K562 (cell line): ENCODE results near the gene CSF2. TPM values are rescaled to one million over a fixed set of nuclear protein-coding genes. Genes with fewer than 3 reads are reported as not detected.

ENCODE experiments used
- ATAC-seq: fragments of 200-7000 bp; cut with Tn5 transposase; 3 replicates; pipeline ENCODE4 v1.9.1; 2020; ENCODE audit warnings: moderate library complexity
- BruUV-seq: library from RNA; stranded (reverse); fragments of 400-500 nt; replicated peaks from 2 replicates; lab custom pipeline; 2021; lab: Mats Ljungman, UMichigan
- CTCF ChIA-PET: fragments of 300-600 bp; formaldehyde crosslinking; extraction: SDS; loops from one replicate; lab custom pipeline; 2021; ENCODE audit warnings: low intra/inter-chr PET ratio; lab: Yijun Ruan, JAX
- POLR2A ChIA-PET: fragments of 300-600, 350-650 bp; sonication (Branson Sonifier 250); formaldehyde crosslinking; extraction: SDS; loops from one replicate; lab custom pipeline; 2021; ENCODE audit warnings: antibody characterized with exemption, inconsistent platforms; lab: Yijun Ruan, JAX
- DNase-seq, 4 experiments: peaks; one replicate each; pipeline versions ENCODE4 v3.0.0 to v3.0.0-alpha.2; 2011 to 2018; ENCODE audit warnings: low spot score in 3 of 4, mixed read lengths in 3 of 4; ENCODE audit errors: extremely low read depth in 1 of 4
- FAIRE-seq: peaks from 2 replicates; lab custom pipeline; 2011; peaks lifted over from hg19 to GRCh38; lab: Jason Lieb, UNC
- H2AFZ ChIP-seq: 2 replicates; pipeline ENCODE4 v1.6.0; 2011; ENCODE audit warnings: low read depth, low read length, control low read depth, inconsistent platforms
- H3K27ac ChIP-seq: fragments of 200-600 bp; 3 replicates; pipeline ENCODE4 v1.8.0; 2011; ENCODE audit warnings: low read depth, mild to moderate bottlenecking, control low read depth, inconsistent platforms, low read length, moderate library complexity, mixed read lengths; ENCODE audit errors: extremely low read depth
- H3K27me3 ChIP-seq, 2 experiments: fragments of 300-600 bp in 1 of 2; 2 replicates in 1 of 2; 3 replicates in 1 of 2; pipeline versions ENCODE4 v1.6.0 to v1.8.0; 2011; ENCODE audit warnings: inconsistent platforms in 2 of 2, low read length in 2 of 2, mild to moderate bottlenecking in 1 of 2, mixed read lengths in 1 of 2, moderate library complexity in 1 of 2; ENCODE audit not compliant: control insufficient read depth in 2 of 2, insufficient read depth in 2 of 2
- H3K36me3 ChIP-seq: fragments of 300-600 bp; 3 replicates; pipeline ENCODE4 v1.8.0; 2011; ENCODE audit warnings: mild to moderate bottlenecking, low read length, inconsistent platforms; ENCODE audit not compliant: control insufficient read depth, insufficient read depth
- H3K4me1 ChIP-seq, 2 experiments: fragments of 200-600 bp in 1 of 2; replicated peaks in 1 of 2; 2 replicates in 1 of 2; 3 replicates in 1 of 2; pipeline versions ENCODE4 v1.5.1 to v1.8.0; 2011; ENCODE audit warnings: inconsistent platforms in 2 of 2, low read length in 2 of 2, mild to moderate bottlenecking in 1 of 2, mixed read lengths in 1 of 2, moderate library complexity in 1 of 2; ENCODE audit not compliant: control insufficient read depth in 2 of 2, insufficient read depth in 2 of 2
- H3K4me2 ChIP-seq: 2 replicates; pipeline ENCODE4 v1.6.1; 2011; ENCODE audit warnings: low read length, control low read depth, inconsistent platforms, mixed read lengths; ENCODE audit not compliant: insufficient read depth
- H3K4me3 ChIP-seq: fragments of 200-600 bp; sonication (generic), shearing (Covaris generic); 2 replicates; pipeline ENCODE4 v1.5.1; 2016; ENCODE audit warnings: control low read depth, inconsistent platforms
- H3K79me2 ChIP-seq: fragments of 200-600 bp; 3 replicates; pipeline ENCODE4 v1.8.0; 2011; ENCODE audit warnings: low read length, inconsistent platforms; ENCODE audit not compliant: control insufficient read depth, insufficient read depth
- H3K9ac ChIP-seq, 2 experiments: 2 replicates each; pipeline versions ENCODE4 v1.6.0 to v1.6.1; 2011; ENCODE audit warnings: low read depth in 2 of 2, low read length in 2 of 2, control low read depth in 1 of 2, inconsistent platforms in 1 of 2, mild to moderate bottlenecking in 1 of 2, mixed read lengths in 1 of 2; ENCODE audit not compliant: insufficient read depth in 1 of 2
- H3K9me1 ChIP-seq: one replicate; pipeline ENCODE4 v1.6.0; 2011; ENCODE audit warnings: inconsistent platforms, mild to moderate bottlenecking, low read length, moderate library complexity; ENCODE audit not compliant: control insufficient read depth, insufficient read depth
- H3K9me3 ChIP-seq: replicated peaks from 2 replicates; pipeline ENCODE4 v1.5.1; 2011; ENCODE audit warnings: low read depth, low read length, inconsistent platforms; ENCODE audit not compliant: control insufficient read depth, insufficient read depth
- H4K20me1 ChIP-seq: replicated peaks from 2 replicates; pipeline ENCODE4 v1.6.1; 2011; ENCODE audit warnings: low read length, inconsistent platforms, mixed read lengths; ENCODE audit not compliant: control insufficient read depth, insufficient read depth
- BRF1 ChIP-seq: IDR thresholded peaks from 3 replicates; pipeline ENCODE4 v1.6.1; 2011; ENCODE audit warnings: borderline replicate concordance, mild to moderate bottlenecking; ENCODE audit not compliant: insufficient read length; ENCODE audit errors: extremely low read depth
- HBP1 ChIP-seq: fragments of 450-650 bp; formaldehyde crosslinking; IDR thresholded peaks from 2 replicates; pipeline ENCODE4 v1.4.0; 2022; ENCODE audit warnings: missing genetic modification characterization
- MIER1 ChIP-seq: fragments of 450-650 bp; IDR thresholded peaks from 2 replicates; pipeline ENCODE4 v1.6.1; 2016; ENCODE audit warnings: antibody characterized with exemption, mild to moderate bottlenecking, low read depth
- MLLT1 ChIP-seq, 2 experiments: fragments of 450-650 bp; IDR thresholded peaks; 2 replicates each; pipeline ENCODE4 v1.6.1; 2016
- NR0B1 ChIP-seq: fragments of 450-650 bp; IDR thresholded peaks from one replicate; pipeline ENCODE4 v1.6.1; 2018; ENCODE audit warnings: mild to moderate bottlenecking, moderate library complexity; ENCODE audit not compliant: partially characterized antibody
- SRSF1 ChIP-seq: fragments of 200-400 bp; formaldehyde crosslinking; IDR thresholded peaks from 2 replicates; pipeline ENCODE4 v1.6.1; 2017; ENCODE audit warnings: mild to moderate bottlenecking, low read depth, low read length, moderate library complexity
- SUPT5H ChIP-seq: fragments of 450-650 bp; IDR thresholded peaks from 2 replicates; pipeline ENCODE4 v1.6.1; 2016
- TCF7 ChIP-seq: sonication (generic); IDR thresholded peaks from 2 replicates; pipeline ENCODE4 v1.6.1; 2016; ENCODE audit warnings: antibody characterized with exemption, borderline replicate concordance
- THRB ChIP-seq: fragments of 450-650 bp; formaldehyde crosslinking; conservative IDR thresholded peaks from 2 replicates; pipeline ENCODE4 v1.4.0; 2022; ENCODE audit warnings: mild to moderate bottlenecking, missing genetic modification characterization
- ZBTB26 ChIP-seq: fragments of 450-650 bp; formaldehyde crosslinking; IDR thresholded peaks from 2 replicates; pipeline ENCODE4 v1.4.0; 2022; ENCODE audit warnings: missing genetic modification characterization
- ZKSCAN3 ChIP-seq: fragments of 250-450 bp; sonication (Bioruptor Pico); IDR thresholded peaks from 2 replicates; pipeline ENCODE4 v1.4.0; 2020
- ZNF143 ChIP-seq: sonication (generic); formaldehyde crosslinking; IDR thresholded peaks from 2 replicates; pipeline ENCODE4 v1.9.0; 2022; ENCODE audit warnings: mild to moderate bottlenecking, missing genetic modification reagents
- ZNF175 ChIP-seq: fragments of 200-800 bp; sonication (Bioruptor generic); IDR thresholded peaks from 2 replicates; pipeline ENCODE4 v1.6.1; 2016; ENCODE audit warnings: low read depth, mild to moderate bottlenecking, missing genetic modification characterization, missing compliant biosample characterization
- ZNF347 ChIP-seq: fragments of 450-650 bp; formaldehyde crosslinking; IDR thresholded peaks from 2 replicates; pipeline ENCODE4 v1.4.0; 2020; ENCODE audit warnings: low read depth, mild to moderate bottlenecking, moderate library complexity
- ZNF780A ChIP-seq: fragments of 250-450 bp; sonication (Bioruptor Pico); IDR thresholded peaks from 2 replicates; pipeline ENCODE4 v1.5.0; 2021; ENCODE audit warnings: mild to moderate bottlenecking
- WGBS: fragments of 100-300 bp; shearing (Covaris generic); methylation state at CpG from one replicate; pipeline ENCODE4 v1.1.6; 2016; ENCODE audit warnings: low coverage, mixed read lengths; ENCODE audit not compliant: insufficient coverage; ENCODE audit errors: missing lambda C conversion rate; 5-methylcytosine and 5-hydroxymethylcytosine counted together
- in situ Hi-C: fragments of 300-500 bp; cut with MboI; formaldehyde crosslinking; loops from 4 replicates; pipeline ENCODE4 v1.15.0; 2018; ENCODE audit warnings: inconsistent platforms, mixed read lengths
- intact Hi-C: fragments of 100-400 bp; cut with micrococcal nuclease; formaldehyde crosslinking; loops from 2 replicates; pipeline ENCODE4 v1.14.2; 2022
- polyA plus RNA-seq, 8 experiments: library from polyadenylated mRNA; depleted of rRNA in 4 of 8; stranded (reverse) in 5 of 8; unstranded in 3 of 8; fragments of >200 nt; fragmentation: Nextera tagmentation in 2 of 8; fragmentation: Illumina TruSeq in 1 of 8; extraction: Ambion mirVana in 2 of 8; extraction: Trizol in 1 of 8; gene quantifications; 2 replicates each; pipeline versions ENCODE4 v1.2.1 to v1.2.3, GENCODE V29; 2011 to 2014; ENCODE audit warnings: inconsistent platforms in 1 of 8, missing spikeins in 1 of 8
- total RNA-seq, 7 experiments: library from RNA; depleted of rRNA in 6 of 7; stranded (reverse); fragments of >200 nt in 6 of 7; fragmentation: Illumina TruSeq in 2 of 7; extraction: Trizol in 2 of 7; gene quantifications; 2 replicates each; pipeline versions ENCODE4 v1.2.1 to v1.2.3, GENCODE V29; 2011 to 2021; ENCODE audit warnings: low replicate concordance in 1 of 7

CSF2 gene
- total and polyA plus RNA-seq, 9 of the 15 experiments (the other 6 are each of a cell fraction or from before 2014, with no cell fraction given) = 0.25 to 0.29 TPM; not detected in 7

GRCh38 chr5:132101385-132101880 is 27.8 kb downstream of the CSF2 start:
- BruUV-seq = no TSS peak
- Histone ChIP-seq H3K9ac (no peak overlapping the region; a peak in 1 of 4 replicates), H3K4me2 (no peak overlapping the region), H3K9me1 (no peaks in the 10 kb centered on the region), H3K9me3 (no peaks in the 10 kb centered on the region), H3K27ac (no peak overlapping the region), H2AFZ (no peak overlapping the region), H3K4me1 (peaks cover 28 to 72% of the 10 kb centered on the region in 2 experiments), H3K36me3 (no peaks in the 10 kb centered on the region; the same call in 2 of the 3 replicates), H3K4me3 (no peak overlapping the region), H4K20me1 (peaks cover 8% of the 10 kb centered on the region; the same call in 1 of the 2 replicates), H3K27me3 (no peaks in the 10 kb centered on the region), H3K79me2 (no peaks in the 10 kb centered on the region; the same call in 2 of the 3 replicates)
- ChIA-PET CTCF (no interaction called here), POLR2A (interaction anchor here (0.5 to 0.6 kb wide), 2 partner anchors 21 to 397 kb away, joined by 3 to 4 read pairs; no protein-coding TSS in a partner anchor)
- TF ChIP-seq TCF7 = no peak
- no peak for TF ChIP-seq ZNF347 (CRISPR knock-in tag)
- TF ChIP-seq BRF1 = no peak
- TF ChIP-seq ZKSCAN3 = no peak
- TF ChIP-seq THRB (CRISPR knock-in tag) = no peak
- TF ChIP-seq SUPT5H = no peak
- no peak for TF ChIP-seq ZNF143 (CRISPR knock-in tag)
- TF ChIP-seq HBP1 = no peak
- TF ChIP-seq MIER1 = no peak
- no peak for TF ChIP-seq NR0B1
- TF ChIP-seq SRSF1 = no peak
- TF ChIP-seq MLLT1 (IDR thresholded peaks at IDR 0.05) = no peak
- no peak for TF ChIP-seq ZBTB26 (CRISPR knock-in tag)
- TF ChIP-seq ZNF175 (CRISPR knock-in tag) = no peak
- no peak for TF ChIP-seq ZNF780A (CRISPR knock-in tag)
- ATAC-seq = no peak
- DNase-seq = no peak
- in situ Hi-C loops = no loop called here
- intact Hi-C loops = no loop called here
- WGBS = 94% methylated on average over 6 of the region's 6 CpGs
- FAIRE-seq = no peak
